Measurements from ENCODE around the gene NOC2L.

The NOC2L gene

DNA sequence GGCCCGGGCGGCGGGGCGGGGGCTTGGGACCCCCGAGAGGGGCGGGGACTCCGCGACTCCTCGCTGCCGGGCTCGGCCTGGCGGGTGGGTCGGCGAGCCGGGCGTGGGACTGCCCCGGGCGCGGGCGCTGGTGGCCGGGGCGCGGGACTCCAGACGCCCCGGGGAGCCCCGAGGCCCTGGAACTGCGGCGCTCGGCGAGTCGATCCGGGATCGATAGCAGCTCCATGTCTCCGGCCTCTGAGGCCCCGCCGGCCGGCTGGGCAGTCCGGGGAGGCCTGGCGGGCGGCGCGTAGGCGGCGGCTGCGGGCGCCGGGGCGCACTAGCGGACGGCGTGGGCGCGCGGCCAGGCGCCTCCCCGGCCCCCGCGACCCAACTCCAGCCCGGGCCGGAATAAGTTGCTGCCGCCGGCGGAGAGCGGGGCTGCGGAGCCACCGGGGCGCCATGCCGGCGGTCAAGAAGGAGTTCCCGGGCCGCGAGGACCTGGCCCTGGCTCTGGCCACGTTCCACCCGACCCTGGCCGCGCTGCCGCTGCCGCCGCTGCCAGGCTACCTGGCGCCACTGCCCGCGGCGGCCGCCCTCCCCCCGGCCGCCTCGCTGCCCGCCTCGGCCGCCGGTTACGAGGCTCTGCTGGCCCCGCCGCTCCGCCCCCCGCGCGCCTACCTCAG is 34.9 kb downstream of the NOC2L start:
- no peak for DNase-seq (ENCODE audit: low read depth)
- peak overlapping the region; percentile 66 for H3K4me3 ChIP-seq (ENCODE audit: low read depth, low read length)
- TF ChIP-seq, protein P1, sequence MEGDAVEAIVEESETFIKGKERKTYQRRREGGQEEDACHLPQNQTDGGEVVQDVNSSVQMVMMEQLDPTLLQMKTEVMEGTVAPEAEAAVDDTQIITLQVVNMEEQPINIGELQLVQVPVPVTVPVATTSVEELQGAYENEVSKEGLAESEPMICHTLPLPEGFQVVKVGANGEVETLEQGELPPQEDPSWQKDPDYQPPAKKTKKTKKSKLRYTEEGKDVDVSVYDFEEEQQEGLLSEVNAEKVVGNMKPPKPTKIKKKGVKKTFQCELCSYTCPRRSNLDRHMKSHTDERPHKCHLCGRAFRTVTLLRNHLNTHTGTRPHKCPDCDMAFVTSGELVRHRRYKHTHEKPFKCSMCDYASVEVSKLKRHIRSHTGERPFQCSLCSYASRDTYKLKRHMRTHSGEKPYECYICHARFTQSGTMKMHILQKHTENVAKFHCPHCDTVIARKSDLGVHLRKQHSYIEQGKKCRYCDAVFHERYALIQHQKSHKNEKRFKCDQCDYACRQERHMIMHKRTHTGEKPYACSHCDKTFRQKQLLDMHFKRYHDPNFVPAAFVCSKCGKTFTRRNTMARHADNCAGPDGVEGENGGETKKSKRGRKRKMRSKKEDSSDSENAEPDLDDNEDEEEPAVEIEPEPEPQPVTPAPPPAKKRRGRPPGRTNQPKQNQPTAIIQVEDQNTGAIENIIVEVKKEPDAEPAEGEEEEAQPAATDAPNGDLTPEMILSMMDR (conservative IDR thresholded peaks at IDR 0.05; ENCODE audit: low read depth, low read length) = no peak

DNA sequence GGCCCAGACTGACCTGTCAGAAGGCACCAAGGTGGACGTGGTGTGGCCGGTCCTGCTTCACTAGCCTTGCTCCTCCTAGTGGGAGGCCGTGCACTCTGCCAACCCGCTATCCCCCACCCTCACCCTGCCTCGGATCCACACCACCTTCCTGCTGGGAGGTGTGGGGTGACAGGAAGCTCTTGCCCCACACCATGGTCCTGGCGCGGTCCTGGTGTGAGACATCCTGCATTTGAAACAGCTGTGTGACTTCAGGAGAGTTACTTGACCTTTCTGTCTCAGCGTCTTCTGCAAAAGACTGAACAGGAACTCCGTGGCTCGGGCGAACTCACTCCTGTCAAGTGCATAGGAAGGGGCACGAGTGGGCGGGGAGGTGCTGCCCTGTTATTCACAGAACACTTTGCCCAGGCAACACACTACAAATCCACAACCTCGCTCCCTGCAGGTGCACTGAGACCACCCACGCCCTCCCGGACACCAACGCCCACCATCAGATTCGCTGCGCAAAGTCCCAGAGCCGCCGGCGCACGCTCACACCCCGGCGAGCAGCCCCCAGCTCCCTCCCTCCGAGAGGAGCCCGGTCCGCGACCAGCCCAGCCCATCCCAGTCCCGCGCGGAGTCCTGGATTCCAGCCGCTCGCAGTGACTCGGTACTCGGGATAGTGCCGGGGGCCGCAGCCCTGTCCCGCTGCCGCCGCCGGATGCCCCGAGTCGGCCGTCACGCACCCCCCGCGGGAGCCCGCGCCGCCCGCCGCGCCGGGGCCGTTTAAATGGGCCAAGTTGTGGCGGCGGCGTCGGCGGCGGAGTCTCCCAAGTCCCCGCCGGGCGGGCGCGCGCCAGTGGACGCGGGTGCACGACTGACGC is 35.7 kb downstream of the NOC2L start, which contains the start of gene SAMD11:
Gene SAMD11, plus strand, starts transcription at position 793 of the 860 bp plus-strand sequence. CDS start 509 bp downstream, outside the sequence.
- TF ChIP-seq, protein P1 (conservative IDR thresholded peaks at IDR 0.05; ENCODE audit: low read depth, low read length) = no peak
- DNase-seq (ENCODE audit: low read depth) = peak; percentile 80
- H3K4me3 ChIP-seq (ENCODE audit: low read depth, low read length) = peak within 1 kb of the TSS; percentile 66

DNA sequence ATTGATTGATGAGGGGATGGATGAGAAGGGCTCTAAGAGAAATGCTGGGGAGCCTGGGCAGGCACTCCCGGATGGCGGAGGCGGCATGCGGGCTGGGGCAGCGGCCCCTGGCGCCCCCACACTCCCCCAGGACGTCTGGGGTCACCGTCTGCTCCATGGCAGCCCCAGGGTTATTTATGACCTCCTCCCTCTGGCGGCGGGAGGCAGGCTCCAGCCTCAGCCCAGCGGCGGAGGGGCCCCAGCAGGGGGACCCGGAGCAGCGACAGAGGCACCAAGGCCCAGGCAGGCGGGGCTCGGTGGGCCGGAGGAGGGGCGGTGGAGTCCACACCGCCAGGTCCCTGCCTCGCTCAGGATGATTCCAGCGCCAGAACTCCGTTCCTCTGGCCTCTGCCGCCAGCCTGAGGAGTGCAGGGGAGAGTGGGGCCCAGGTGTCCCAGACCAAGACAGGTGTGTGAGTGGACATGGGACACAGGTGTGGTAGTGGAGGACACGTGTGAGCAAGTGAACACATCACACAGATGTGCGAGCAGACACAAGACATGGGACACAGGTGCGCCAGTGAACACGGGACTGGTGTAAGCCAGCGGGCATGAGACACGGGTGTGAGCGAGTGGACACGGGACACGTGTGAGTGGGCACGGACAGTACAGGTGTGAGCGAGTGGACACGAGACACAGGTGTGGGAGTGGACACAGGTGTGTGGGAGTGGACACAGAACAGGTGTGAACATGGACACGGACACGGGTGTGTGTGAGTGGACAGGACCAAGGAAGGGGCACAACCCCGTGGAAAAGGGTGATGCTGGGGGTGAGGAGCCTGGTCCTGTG is 37.8 kb downstream of the NOC2L start:
- TF ChIP-seq, protein P1 (conservative IDR thresholded peaks at IDR 0.05; ENCODE audit: low read depth, low read length) = peak; percentile 58
- peak; percentile 76 for DNase-seq (ENCODE audit: low read depth)
- H3K4me3 ChIP-seq (ENCODE audit: low read depth, low read length) = no peak overlapping the region

DNA sequence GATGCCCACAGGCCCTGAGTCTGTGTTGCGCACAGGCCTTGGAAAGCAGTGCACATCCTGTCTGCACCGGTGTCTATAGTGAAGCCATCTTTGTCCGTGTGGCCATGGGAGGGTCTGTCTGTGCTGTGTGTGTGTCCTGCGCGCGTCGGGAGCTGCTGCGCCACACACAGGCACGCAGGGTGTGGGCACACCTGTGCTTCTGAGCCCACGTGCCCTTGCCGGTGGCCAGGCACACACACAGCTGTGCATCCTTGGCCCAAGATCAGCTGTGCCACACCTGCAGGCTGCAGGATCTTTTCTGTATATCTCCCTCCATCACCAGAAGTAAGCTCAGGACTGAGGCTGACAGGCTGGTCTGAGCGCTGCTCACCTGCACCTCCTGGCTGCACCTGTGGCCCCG is 38.5 kb downstream of the NOC2L start:
- no peak for DNase-seq (ENCODE audit: low read depth)
- H3K4me3 ChIP-seq (ENCODE audit: low read depth, low read length) = no peak overlapping the region
- TF ChIP-seq, protein P1 (conservative IDR thresholded peaks at IDR 0.05; ENCODE audit: low read depth, low read length) = no peak

DNA sequence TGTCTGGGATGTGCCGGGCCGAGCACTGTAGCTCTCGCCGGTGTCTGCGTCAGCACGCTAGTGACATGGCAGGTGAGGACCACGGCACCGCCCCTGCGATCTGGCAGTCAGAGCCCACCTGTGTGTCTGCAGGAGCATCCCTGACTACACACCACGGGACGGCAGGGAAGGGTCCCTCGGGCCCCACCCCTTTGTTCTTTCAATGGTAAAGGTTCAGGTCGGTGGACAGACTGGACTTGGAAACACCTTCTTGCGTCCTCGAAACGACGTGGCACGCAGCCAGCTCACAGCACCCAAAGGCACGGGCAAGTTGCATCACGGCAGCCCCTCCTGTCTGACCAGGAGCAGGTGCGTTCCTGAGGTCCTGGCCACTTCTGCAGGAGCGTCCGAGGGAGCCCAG is 39.0 kb downstream of the NOC2L start:
- H3K4me3 ChIP-seq (ENCODE audit: low read depth, low read length) = no peak overlapping the region
- TF ChIP-seq, protein P1 (conservative IDR thresholded peaks at IDR 0.05; ENCODE audit: low read depth, low read length) = no peak
- no peak for DNase-seq (ENCODE audit: low read depth)

DNA sequence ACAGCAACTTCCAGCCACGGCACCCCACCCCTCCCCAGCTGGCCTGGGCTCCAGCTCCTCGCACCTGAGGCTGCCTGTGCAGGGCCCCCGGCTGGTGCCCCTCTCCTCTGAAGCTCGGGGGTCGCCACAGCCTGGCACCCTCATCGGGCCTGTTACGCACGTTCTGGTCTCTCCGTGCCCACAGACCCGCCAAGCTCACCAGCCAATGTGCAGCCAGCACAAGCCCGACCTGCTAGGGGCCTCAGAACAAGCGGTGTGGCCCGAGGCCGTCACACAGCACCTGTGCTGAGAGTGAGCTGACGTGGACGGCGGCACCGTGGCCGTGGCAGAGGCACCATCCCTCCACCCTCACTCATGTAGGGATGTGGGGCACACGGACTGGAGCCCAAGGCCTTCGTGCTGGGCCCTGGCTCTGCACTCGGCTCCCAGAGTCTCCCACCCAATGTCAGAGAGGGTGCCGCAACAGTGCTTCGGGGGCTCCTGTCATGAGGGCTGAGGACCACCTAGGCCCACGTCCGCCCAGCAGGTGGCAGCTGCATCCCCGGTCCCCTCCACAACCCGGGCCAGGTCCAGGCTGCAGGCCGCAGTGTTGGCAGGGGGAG is 39.7 kb downstream of the NOC2L start:
- no peak overlapping the region for H3K4me3 ChIP-seq (ENCODE audit: low read depth, low read length)
- TF ChIP-seq, protein P1 (conservative IDR thresholded peaks at IDR 0.05; ENCODE audit: low read depth, low read length) = no peak
- DNase-seq (ENCODE audit: low read depth) = no peak

Measured in choroid plexus epithelial cell (primary cell).